GM19239 (cell line): ENCODE results near the gene DCLRE1B.

Experiments
- DNase-seq: peaks from one replicate; pipeline ENCODE4 v3.0.0; 2011; ENCODE audit warnings: low spot score; ENCODE audit not compliant: insufficient read length
- FAIRE-seq: peaks from 2 replicates; lab custom pipeline; 2011; peaks lifted over from hg19 to GRCh38; lab: Jason Lieb, UNC

Gene DCLRE1B

DNA sequence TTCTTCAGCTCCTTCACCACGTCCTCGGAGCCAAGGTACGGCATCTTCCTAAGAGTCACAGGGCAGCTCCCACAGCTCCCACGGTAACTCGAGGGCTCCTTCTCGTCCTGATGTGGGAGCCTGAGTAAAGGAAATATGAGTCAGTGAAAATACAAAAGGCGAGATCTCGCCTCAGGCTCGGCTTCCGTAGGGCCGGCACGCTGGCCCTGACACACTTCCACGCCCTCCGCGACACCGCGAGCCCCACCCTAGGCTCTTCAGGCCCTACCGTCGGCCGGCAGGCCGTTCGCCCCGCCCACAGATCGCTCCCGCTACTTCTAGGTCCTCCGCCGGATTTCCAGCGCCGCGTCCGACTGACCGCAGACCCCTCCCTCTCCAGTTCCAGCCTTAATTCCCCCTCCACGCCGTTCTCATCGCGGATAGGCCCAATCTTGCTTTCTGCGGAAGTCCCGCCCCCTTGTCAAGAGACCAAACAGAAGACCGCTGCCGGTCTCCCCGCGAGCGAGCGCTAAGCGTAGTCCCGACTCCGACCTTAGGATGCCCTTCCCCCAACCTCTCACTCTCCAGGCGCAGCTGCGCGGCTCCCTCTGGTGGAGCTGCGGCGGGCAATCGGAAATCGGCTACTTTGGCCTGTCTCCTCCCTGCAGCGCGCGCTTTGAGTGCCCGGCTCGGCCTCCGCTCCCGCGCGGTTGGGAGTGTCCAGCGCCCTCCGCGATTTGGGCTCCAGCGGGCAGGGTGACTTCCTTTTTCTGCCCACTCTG is at the start of gene DCLRE1B, which contains the start of gene AP4B1:
Gene DCLRE1B (plus strand): TSS at position 653 of the 761 bp plus-strand sequence. CDS start 261 bp downstream, outside the sequence.
Gene AP4B1 (minus strand): TSS at position 126 of the 761 bp plus-strand sequence. CDS start 82 bp downstream, at position 44.
- DNase-seq = peak; percentile 88
- FAIRE-seq = peak; percentile 90

DNA sequence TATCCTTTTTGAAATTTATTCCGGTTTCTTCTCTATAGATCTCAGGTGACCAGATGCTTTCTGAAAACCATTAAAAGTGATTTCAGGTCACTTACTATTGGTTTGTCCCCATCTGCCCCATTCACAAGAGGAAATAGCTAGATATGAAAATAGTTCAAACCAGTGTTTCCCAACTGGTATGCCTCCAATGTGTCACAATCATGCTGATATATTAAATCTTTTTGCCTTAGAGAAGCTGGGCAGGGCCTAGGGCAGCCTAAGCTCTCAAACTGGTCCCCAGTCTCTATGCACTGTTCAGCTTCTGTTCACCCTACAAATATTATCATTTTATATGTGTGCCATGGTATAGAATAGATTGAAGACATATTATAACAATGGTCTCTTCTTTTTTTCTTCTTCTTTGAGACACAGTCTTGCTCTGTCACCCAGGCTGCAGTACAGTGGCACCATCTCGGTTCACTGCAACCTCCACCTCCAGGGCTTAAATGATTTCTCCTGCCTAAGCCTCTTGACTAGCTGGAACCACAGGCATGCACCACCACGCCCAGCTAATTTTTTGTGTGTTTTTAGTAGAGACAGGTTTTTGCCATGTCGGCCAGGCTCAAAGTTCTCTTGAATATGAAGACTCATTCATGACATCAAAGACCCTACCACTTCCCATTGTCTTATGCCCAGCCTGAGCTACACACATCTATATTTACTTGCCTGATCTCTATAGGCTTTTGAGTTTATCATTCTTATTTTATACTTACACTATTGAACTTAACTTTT is 49.3 kb upstream of the DCLRE1B start:
- FAIRE-seq = no peak

DNA sequence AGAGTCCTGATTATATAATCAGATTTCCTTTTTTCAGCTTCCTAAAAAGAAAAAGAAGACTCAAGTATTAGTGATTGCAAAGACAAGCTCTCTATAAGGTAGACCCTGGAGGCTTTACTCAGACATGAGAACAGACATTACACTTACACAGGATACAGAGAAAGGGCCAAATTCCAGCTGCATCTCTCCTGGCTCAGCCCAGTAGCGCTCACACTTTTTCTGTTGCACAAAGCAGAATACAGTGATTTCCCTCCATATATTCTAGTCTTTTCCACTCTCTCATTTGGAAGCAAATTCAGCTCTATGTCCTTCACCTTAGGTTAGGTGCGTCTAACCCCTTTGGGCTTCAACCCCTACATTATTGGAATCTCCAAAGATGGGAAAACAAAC is 48.7 kb upstream of the DCLRE1B start:
- no peak for DNase-seq
- FAIRE-seq = no peak

More for the DNA sequence above, 49.3 kb upstream of the DCLRE1B start:
- DNase-seq = no peak

DNA sequence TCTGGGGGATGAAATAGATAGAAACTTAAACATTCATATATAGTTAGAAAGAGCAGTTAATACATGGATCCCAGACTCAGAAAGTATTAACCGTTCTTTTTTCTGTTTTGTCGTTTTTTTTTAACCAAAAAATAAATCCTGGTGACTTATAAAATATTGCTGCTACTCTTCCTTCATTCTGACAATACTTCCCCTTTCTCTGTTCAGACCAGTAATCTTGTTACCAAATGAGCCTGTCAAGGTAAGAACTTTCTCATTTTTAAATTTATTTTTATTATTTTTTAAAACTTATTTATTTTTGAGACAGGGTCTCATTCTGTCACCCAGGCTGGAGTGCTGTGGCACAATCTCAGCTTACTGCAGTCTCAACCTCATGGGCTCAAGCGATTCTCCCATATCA is 47.4 kb upstream of the DCLRE1B start:
- no peak for DNase-seq
- FAIRE-seq = no peak

DNA sequence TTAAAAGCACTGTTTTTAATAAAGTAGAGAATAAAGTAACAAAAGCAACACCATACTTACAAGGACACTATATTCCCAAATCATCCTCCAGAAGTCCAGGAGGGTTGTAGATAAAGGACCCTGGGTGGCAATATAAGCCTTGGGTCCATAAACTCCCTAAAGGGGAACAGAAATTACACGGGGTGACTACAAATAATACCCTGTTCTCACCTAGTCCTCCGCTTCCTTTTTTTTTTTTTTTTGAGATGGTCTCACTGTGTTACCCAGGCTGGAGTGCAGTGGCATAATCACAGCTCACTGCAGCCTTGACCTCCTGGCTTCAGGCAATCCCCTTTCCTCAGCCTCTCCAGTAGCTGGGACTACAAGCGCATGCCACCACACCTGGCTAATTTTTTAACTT is 46.7 kb upstream of the DCLRE1B start:
- FAIRE-seq (peak; percentile 31), DNase-seq (no peak)

DNA sequence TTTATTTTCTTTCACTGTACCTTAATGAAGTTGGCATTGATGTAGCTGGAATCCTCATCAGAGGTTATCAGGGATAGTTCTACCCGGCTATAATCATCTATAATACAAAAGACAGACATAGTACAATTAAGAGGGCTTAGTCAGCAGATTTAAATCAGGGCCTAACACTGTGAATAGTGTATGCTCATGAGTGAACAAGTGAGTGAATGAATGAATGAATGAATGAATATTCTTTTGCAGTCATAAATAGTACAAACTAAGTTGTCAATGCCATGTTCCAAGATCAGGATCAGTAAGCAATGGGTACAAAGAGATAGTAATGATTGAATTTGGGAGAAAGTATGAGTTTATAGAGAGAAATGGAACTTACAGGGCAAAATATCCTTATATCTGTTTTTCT is 46.1 kb upstream of the DCLRE1B start:
- DNase-seq (no peak), FAIRE-seq (no peak)

DNA sequence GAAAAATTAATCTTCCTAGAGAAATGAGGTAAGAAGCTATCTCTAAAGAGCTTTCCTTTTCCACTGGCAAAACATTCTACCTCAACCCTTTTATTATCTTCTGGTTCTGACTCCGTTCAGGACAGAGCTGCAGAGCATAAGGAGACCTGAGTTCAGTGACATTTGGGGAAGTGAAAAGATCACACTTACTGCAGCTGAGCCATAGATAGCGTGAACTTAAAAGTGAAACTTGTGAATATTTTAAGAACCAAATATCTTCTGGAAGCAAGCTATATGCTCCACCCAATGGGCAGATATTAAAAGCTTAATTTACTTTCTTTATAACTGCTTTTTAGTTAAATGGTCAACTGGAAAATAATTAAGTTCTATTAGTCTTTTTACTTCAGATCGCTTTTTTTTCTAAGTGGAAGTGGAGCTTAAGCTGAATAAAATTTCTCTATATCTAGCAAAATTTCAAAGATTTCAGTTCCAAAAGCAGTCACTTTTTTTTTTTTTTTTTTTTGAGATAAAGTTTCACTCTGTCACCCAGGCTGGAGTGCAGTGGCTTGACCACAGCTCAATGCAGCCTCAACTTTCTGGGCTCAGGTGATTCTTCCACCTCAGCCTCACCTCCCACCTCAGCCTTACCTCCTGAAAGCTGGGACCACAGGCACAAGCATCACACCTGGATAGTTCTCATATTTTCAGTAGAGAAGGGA is 45.5 kb upstream of the DCLRE1B start:
- FAIRE-seq (peak; percentile 89), DNase-seq (no peak)

DNA sequence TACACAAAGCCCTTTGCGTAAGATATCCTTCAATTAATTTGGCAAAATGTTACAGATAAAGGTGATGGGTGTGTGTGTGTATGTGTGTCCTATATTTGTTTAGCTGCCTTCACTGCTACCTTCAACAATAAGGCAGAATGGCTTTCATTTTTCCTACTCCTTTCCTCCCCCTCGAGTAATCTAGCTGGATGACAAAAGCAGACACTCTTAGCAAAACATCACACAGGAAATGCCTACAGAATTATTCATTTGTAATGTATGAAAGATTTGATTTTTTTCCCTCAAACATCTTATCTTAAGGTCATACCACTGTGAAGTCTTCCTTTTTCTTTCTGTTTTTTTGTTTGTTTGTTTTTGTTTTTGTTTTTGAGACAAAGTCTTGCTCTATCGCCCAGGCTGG is 44.2 kb upstream of the DCLRE1B start:
- FAIRE-seq = no peak
- no peak for DNase-seq

DNA sequence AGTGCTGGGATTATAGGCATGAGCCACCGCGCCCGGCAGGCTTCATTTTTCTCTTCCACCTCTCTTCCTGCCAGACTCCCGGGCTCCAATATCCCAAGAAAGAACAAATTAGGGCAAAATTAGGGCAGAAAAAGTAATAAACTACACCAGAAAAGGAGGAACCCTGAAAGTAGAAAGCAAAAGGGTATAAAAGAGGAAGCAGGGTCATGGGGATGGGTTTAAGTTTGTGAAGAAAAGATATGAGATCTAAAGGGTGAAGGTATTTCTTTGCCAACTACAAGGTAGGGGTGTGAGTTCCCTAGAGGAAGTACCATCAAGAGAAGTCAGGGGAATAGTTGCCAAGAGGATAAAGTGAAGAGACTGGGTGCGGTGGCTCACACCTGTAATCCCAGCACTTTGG is 43.5 kb upstream of the DCLRE1B start:
- FAIRE-seq (no peak), DNase-seq (no peak)

DNA sequence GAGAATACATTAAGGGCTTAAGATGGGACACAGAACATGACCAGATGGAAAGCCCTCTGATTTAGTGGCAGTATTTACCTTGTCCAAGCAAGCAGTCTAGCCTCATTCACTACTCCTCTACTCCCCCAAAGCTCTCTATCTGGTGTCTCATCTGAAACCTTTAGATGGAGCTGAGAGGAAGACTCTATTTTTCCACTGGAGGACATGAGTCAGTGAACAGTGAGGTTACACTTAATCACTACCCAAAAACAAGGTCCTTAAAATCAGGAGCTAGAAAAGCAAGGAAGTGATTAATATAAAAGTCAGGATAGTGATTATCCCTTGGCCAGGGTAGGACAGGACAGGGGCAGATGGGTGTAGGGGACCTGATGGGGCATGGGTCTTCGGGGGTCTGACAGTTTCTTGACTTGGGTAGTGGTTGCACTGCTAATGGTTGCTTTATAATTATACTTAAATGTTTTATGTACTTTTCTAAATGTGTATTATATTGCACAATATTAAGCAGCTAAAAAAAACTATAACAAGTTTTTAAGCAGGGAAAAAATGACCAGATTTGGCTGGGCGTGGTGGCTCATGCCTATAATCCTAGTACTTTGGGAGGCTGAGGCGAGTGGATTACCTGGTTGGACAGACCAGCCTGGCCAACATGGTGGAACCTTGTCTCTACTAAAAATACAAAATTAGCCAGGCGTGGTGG is 36.6 kb upstream of the DCLRE1B start:
- DNase-seq (no peak), FAIRE-seq (no peak)

DNA sequence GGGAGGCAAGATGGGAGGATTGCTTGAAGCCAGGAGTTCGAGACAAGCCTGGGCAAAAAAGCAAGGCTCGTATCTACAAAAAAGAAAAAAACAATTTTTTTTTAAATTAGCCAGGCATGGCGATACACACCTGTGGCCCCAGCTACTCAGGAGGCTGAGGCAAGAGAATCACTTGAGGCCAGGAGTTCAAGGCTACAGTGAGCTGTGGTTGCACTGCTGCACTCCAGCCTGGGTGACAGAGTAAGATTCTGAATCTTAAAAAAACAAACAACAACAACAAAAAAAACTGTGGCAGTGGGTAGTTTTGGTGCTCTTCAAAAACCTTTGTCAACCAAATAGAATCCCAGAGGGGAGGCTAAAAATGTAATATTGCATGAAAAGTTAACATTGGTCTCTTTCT is 34.3 kb upstream of the DCLRE1B start:
- DNase-seq = no peak
- peak; percentile 23 for FAIRE-seq

DNA sequence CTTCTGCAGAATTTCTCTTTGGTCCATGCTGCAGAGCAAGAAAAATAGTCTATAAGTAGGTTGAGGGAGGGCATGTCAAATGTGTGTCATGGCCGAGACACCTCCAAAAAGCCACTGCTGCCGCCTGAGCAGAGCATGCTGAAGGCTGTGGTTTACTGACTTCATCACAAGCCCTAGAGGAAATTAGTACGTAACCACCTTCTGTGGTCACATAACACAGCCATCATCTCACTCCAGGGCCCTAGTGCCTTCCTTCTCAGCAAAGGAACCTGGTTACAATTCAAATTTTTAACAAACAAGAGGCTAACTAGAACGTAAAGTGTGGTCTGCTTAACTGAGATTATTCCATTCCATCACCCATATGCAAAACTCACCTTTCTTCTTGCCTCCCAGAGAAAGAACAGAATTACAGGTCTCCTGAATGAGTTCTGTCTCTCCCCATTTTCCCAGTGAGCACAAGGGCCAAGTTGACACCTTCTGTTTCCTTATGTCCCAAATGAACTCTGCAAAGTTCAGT is 33.5 kb upstream of the DCLRE1B start, which contains the start of gene PTPN22:
Gene PTPN22 (minus strand): TSS at position 116 of the 517 bp plus-strand sequence.
- peak; percentile 99 for FAIRE-seq
- peak; percentile 31 for DNase-seq

DNA sequence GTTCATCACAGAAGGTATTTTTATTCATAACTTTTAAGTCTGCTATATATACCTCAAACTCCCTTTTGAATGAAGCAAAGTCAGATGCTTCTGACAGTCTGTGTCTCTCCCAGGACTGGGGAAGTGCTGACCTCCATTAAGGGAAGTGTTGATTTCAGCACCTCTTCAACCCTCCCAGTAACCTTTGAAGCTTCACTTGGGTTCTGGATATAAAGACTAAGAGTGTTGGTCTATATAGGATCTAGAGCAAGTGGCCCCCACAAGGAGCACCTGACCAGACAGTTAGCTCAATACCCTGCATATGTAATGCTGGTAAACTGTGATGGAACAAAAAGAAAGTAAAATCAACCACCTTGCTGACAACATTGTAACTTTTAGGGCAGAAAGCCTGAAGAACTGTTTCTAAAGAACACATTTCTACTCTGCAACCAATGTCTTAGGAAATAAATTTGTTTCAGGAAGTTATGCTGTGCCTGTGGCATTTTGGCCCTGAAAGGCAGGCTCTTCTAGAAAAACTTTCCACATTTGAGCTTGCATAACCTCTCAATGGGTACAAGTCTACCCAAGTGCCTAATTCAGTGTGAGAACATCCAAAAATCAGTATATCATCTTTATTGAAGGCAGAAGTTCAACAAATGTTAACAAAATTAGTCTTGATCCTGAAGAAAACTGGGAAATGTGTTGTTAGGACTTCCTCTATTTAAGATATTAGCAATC is 32.7 kb upstream of the DCLRE1B start:
- FAIRE-seq (peak; percentile 78), DNase-seq (no peak)

DNA sequence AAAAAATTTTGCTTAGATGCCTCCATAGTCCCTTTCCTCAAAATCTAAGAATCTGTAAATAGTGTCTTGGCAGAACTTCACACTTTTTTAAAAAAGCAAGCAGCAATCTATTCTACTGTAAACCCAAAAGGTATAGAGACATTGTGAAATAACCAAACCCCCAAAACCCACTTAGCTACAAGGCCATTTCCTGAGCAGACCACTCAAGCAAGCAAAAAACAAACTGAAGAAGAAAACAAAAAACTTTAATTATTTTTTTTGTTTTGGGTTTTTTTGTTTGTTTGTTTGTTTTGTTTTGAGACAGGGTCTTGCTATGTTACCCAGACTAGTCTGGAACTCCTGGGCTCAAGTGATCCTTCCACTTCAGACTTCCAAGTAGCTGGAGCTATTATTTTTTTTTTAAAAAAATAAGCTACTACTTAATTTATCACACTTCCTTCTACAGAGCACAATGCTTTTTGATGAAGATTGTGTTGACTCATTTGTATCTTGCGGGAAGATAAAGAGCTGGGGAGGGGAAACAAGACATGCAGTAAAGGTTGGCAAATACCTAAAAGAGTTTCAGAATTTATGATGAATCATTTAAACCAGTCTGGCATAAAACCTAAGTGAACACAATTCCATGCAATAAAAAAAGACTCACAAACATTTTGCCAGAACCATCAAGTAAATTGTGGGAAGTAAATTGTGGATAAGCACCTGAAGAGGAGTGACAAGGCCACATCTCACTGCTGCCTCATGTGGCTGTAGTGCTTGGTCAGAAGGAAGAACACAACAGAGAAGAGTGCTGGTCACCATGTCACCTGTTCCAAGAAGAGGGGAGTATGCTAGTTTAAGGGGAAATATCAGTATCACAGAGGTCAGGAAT is 30.9 kb upstream of the DCLRE1B start:
- DNase-seq (no peak), FAIRE-seq (peak; percentile 90)

DNA sequence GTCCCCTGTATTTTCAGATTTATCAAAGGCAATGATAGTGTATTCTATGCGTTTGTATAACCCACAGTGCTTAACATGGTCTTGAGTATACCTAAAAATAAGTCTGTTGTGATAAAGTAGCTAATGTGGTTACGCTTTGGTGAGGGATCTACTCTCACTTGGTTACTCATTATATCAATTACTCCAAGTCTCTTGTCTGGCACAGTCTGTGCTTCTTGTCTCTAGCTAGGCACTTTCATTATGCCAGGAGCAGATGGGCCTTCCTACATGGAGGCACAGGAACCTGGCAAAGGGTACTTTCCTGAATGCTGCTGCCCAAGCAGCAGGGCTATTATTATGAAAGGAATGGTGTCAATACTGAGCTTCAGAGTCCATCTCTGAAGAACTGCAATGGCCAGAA is 29.4 kb upstream of the DCLRE1B start:
- DNase-seq (no peak), FAIRE-seq (peak; percentile 84)

DNA sequence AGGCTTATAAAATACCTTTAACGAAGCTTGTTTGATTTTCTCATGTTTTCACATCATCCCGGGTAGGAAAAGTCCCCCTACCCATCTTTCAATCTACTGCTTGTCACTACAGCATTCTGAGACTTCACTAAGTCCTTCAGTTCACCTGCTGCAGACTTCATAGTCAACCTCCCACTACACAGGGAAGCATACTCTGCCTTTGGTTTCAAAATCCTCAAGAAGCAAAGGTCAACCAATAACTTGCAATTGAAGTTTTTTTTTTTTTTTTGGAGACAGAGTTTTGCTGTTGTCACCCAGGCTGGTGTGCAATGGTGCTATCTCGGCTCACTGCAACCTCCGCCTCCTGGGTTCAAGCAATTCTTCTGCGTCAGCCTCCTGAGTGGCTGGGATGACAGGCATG is 28.9 kb upstream of the DCLRE1B start:
- no peak for DNase-seq
- FAIRE-seq = no peak

DNA sequence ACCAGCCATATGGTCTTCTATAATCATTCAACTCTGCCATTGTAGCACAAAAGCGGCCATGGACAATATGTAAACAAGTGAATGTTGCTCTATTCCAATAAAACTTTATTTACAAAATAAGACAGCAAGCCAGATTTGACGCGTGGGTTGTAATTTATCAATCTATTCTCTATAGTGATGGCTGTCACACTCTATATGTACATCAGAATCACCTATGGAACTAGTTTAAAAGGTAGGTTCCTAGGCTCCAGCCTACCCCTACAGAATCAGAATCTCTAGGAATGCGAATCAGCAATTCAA is 25.4 kb upstream of the DCLRE1B start:
- FAIRE-seq (no peak), DNase-seq (no peak)

DNA sequence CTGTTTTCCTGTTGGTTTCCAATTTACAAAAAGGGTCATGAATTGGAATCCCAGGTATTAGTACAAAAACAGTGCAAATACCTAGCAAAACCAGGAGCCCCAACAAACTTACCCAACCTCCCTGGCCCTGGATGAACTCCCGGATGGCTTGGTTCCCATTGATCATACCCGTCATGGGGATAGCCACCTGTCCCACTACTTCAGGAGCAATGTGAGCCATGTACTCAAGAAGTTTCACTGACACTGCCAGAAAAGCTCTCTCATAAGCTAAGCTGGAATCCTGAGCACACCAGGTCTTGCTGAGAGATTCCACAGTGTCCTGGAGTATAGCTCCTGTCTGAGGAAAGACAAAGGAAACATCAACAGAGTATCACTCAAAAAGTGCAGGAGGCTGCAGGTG is 23.5 kb upstream of the DCLRE1B start:
- FAIRE-seq = no peak

More for the DNA sequence above, 23.5 kb upstream of the DCLRE1B start:
- DNase-seq = no peak
